T1000 (cell line): Measurements from ENCODE around the gene CHRM5.
"Not testable (repeated sequence)": the region's sequence is repeated elsewhere in the genome, so short reads cannot be mapped to it uniquely, and the experiment has no call there.

Experiments
- DNase-seq: peaks from one replicate; lab custom pipeline; 2025; ENCODE audit warnings: mixed read lengths; lab: John Stamatoyannopoulos, UW

The CHRM5 gene

GRCh38 chr15:34039790-34040113 lies 71.5 kb downstream of the CHRM5 start:
- no peak for DNase-seq

GRCh38 chr15:34043391-34043790 lies 75.1 kb downstream of the CHRM5 start:
- no peak for DNase-seq

- DNase-seq = no peak
These were observed 75.5 kb downstream of the CHRM5 start for GRCh38 chr15:34043813-34044212.

- no peak for DNase-seq
These were observed 78.3 kb downstream of the CHRM5 start for GRCh38 chr15:34046471-34047145.

- no peak for DNase-seq
These were observed 79.8 kb downstream of the CHRM5 start for GRCh38 chr15:34047893-34048775.

GRCh38 chr15:34049112-34049511 lies 80.8 kb downstream of the CHRM5 start:
- DNase-seq = no peak

GRCh38 chr15:34050385-34050784 lies 82.1 kb downstream of the CHRM5 start:
- not testable (repeated sequence) for DNase-seq

- no peak for DNase-seq
These were observed 85.9 kb downstream of the CHRM5 start for GRCh38 chr15:34054081-34054707.

- no peak for DNase-seq
These were observed 87.7 kb downstream of the CHRM5 start for GRCh38 chr15:34055868-34056595.

- DNase-seq = no peak
These were observed 88.6 kb downstream of the CHRM5 start for GRCh38 chr15:34056911-34057310.

- DNase-seq = no peak
These were observed 91.2 kb downstream of the CHRM5 start for GRCh38 chr15:34059476-34059875.

- DNase-seq = no peak
These were observed 91.6 kb downstream of the CHRM5 start for GRCh38 chr15:34059946-34060345.

- DNase-seq = no peak
These were observed 96.1 kb downstream of the CHRM5 start for GRCh38 chr15:34064438-34064837.

GRCh38 chr15:34065261-34065660 lies 97.0 kb downstream of the CHRM5 start:
- DNase-seq = no peak

- DNase-seq = no peak
These were observed 97.6 kb downstream of the CHRM5 start for GRCh38 chr15:34065941-34066340.

- DNase-seq = no peak
These were observed 101.7 kb downstream of the CHRM5 start for GRCh38 chr15:34070003-34070402.

GRCh38 chr15:34076785-34077184 lies 108.5 kb downstream of the CHRM5 start:
- DNase-seq = no peak

GRCh38 chr15:34078900-34079299 lies 110.6 kb downstream of the CHRM5 start:
- DNase-seq = no peak

GRCh38 chr15:34079904-34080303 lies 111.6 kb downstream of the CHRM5 start:
- DNase-seq = no peak

- DNase-seq = no peak
These were observed 115.8 kb downstream of the CHRM5 start for GRCh38 chr15:34084086-34084485.

GRCh38 chr15:34085746-34086145 lies 117.4 kb downstream of the CHRM5 start:
- DNase-seq = no peak

GRCh38 chr15:34099914-34100313 lies 131.6 kb downstream of the CHRM5 start:
- no peak for DNase-seq
